Mesenteric fat pad (tissue), 1 donor: ENCODE results near the gene CHST13. TPM values are rescaled to one million over a fixed set of nuclear protein-coding genes. Genes with fewer than 3 reads are reported as not detected.

ENCODE experiments used
- DNase-seq: peaks from one replicate; pipeline ENCODE4 v3.0.0-alpha.2; 2020; ENCODE audit warnings: low spot score
- total RNA-seq: library from RNA; stranded (reverse); fragmentation: NEBNext Ultra II Directional; extraction: Animal tissue kit (Norgen Biotek cat#: 25700); gene quantifications from one replicate; pipeline ENCODE4 v1.2.1, GENCODE V29; 2021
- donor health status: DM: yes; HTN: yes; CAD: no.

CHST13 gene
- total RNA-seq, 1 donor from 2014 or later: 2.3 TPM

- DNase-seq: peak; percentile 60
These were observed 1.3 kb downstream of the CHST13 start for GRCh38 chr3:126525091-126525852.

- DNase-seq: peak; percentile 75
These were observed 2.1 kb downstream of the CHST13 start for GRCh38 chr3:126525853-126526667.

GRCh38 chr3:126526668-126527005 is 2.7 kb downstream of the CHST13 start:
- DNase-seq: peak; percentile 22

GRCh38 chr3:126527006-126527405 is 3.1 kb downstream of the CHST13 start:
- peak; percentile 85 for DNase-seq

- peak; percentile 67 for DNase-seq
These were observed 3.7 kb downstream of the CHST13 start for GRCh38 chr3:126527455-126528211.

GRCh38 chr3:126528419-126528799 is 4.5 kb downstream of the CHST13 start:
- DNase-seq: peak; percentile 24

- DNase-seq: peak; percentile 77
These were observed 5.0 kb downstream of the CHST13 start for GRCh38 chr3:126528800-126529541.

- no peak for DNase-seq
These were observed 5.7 kb downstream of the CHST13 start for GRCh38 chr3:126529585-126530170.

GRCh38 chr3:126530171-126531050 is 6.5 kb downstream of the CHST13 start:
- no peak for DNase-seq

- DNase-seq: no peak
These were observed 7.0 kb downstream of the CHST13 start for GRCh38 chr3:126531051-126531330.

GRCh38 chr3:126533506-126533905 is 9.6 kb downstream of the CHST13 start:
- no peak for DNase-seq

GRCh38 chr3:126534716-126535115 is 10.8 kb downstream of the CHST13 start:
- DNase-seq: peak; percentile 57

- DNase-seq: peak; percentile 88
These were observed 11.7 kb downstream of the CHST13 start for GRCh38 chr3:126535636-126536035.

GRCh38 chr3:126536126-126536525 is 12.2 kb downstream of the CHST13 start:
- DNase-seq: peak; percentile 33

- DNase-seq: peak; percentile 81
These were observed 13.3 kb downstream of the CHST13 start for GRCh38 chr3:126537116-126537729.

- peak; percentile 69 for DNase-seq
These were observed 13.9 kb downstream of the CHST13 start for GRCh38 chr3:126537730-126538281.

GRCh38 chr3:126538316-126538715 is 14.4 kb downstream of the CHST13 start:
- peak; percentile 73 for DNase-seq

- peak; percentile 22 for DNase-seq
These were observed 15.0 kb downstream of the CHST13 start for GRCh38 chr3:126538966-126539365.
